SK-N-SH treated with all-trans-retinoic acid at 6 μM for 48 hours (cell line): ENCODE results near the gene PPP1R1C.
A peak's percentile ranks its signal among the peaks of the same experiment; 100 is the strongest.

ENCODE experiments used
- ATAC-seq: fragments of 200-7000 bp; cut with Tn5 transposase; 3 replicates; pipeline ENCODE4 v1.9.1; 2020; ENCODE audit warnings: mild to moderate bottlenecking, moderate library complexity
- ARNTL ChIP-seq: fragments of 450-650 bp; formaldehyde crosslinking; IDR thresholded peaks from 2 replicates; pipeline ENCODE4 v1.5.0; 2020; ENCODE audit warnings: low read depth, mild to moderate bottlenecking, moderate library complexity, borderline replicate concordance
- BACH2 ChIP-seq: fragments of 250-450 bp; sonication (Bioruptor Pico); IDR thresholded peaks from 2 replicates; pipeline ENCODE4 v1.9.0; 2021; ENCODE audit warnings: mild to moderate bottlenecking, borderline replicate concordance
- CSDC2 ChIP-seq: fragments of 250-450 bp; sonication (Bioruptor Pico); IDR thresholded peaks from 2 replicates; pipeline ENCODE4 v1.5.0; 2020; ENCODE audit warnings: mild to moderate bottlenecking, moderate library complexity
- ESRRG ChIP-seq: fragments of 250-450 bp; sonication (Bioruptor Pico); IDR thresholded peaks from 2 replicates; pipeline ENCODE4 v1.6.1; 2021; ENCODE audit warnings: mild to moderate bottlenecking
- GLIS3 ChIP-seq: fragments of 250-450 bp; sonication (Bioruptor Pico); IDR thresholded peaks from 2 replicates; pipeline ENCODE4 v1.5.0; 2020; ENCODE audit warnings: mild to moderate bottlenecking, moderate library complexity
- ISL1 ChIP-seq: fragments of 250-450 bp; sonication (Bioruptor Pico); IDR thresholded peaks from 2 replicates; pipeline ENCODE4 v2.1.2; 2022; ENCODE audit warnings: mild to moderate bottlenecking, moderate library complexity
- OSR1 ChIP-seq: fragments of 250-450 bp; sonication (Bioruptor Pico); IDR thresholded peaks from 2 replicates; pipeline ENCODE4 v1.8.0; 2022; ENCODE audit warnings: moderate library complexity, mild to moderate bottlenecking, inconsistent platforms
- PPARA ChIP-seq: fragments of 250-450 bp; sonication (Bioruptor Pico); IDR thresholded peaks from 2 replicates; pipeline ENCODE4 v1.5.0; 2020; ENCODE audit warnings: mild to moderate bottlenecking, borderline replicate concordance
- RARB ChIP-seq: fragments of 250-450 bp; sonication (Bioruptor Pico); IDR thresholded peaks from 2 replicates; pipeline ENCODE4 v1.8.0; 2021; ENCODE audit warnings: mild to moderate bottlenecking, moderate library complexity
- SNAI2 ChIP-seq: fragments of 250-450 bp; sonication (Bioruptor Pico); IDR thresholded peaks from 2 replicates; pipeline ENCODE4 v1.5.0; 2020; ENCODE audit warnings: mild to moderate bottlenecking, moderate library complexity
- TCF4 ChIP-seq: fragments of 250-450 bp; sonication (Bioruptor Pico); IDR thresholded peaks from 2 replicates; pipeline ENCODE4 v1.8.0; 2021; ENCODE audit warnings: mild to moderate bottlenecking, moderate library complexity, borderline replicate concordance
- TOX ChIP-seq: fragments of 250-450 bp; sonication (Bioruptor Pico); IDR thresholded peaks from 2 replicates; pipeline ENCODE4 v1.8.0; 2021; ENCODE audit warnings: mild to moderate bottlenecking, moderate library complexity, borderline replicate concordance
- ZC3H10 ChIP-seq: fragments of 250-450 bp; sonication (Bioruptor Pico); IDR thresholded peaks from 2 replicates; pipeline ENCODE4 v1.5.1; 2021; ENCODE audit warnings: mild to moderate bottlenecking, moderate library complexity
- ZFP3 ChIP-seq: fragments of 250-450 bp; sonication (Bioruptor Pico); IDR thresholded peaks from 2 replicates; pipeline ENCODE4 v1.5.0; 2020; ENCODE audit warnings: mild to moderate bottlenecking, moderate library complexity
- ZFP30 ChIP-seq: fragments of 450-650 bp; formaldehyde crosslinking; IDR thresholded peaks from 2 replicates; pipeline ENCODE4 v1.5.0; 2022; ENCODE audit warnings: mild to moderate bottlenecking, moderate library complexity
- ZNF565 ChIP-seq: fragments of 450-650 bp; formaldehyde crosslinking; conservative IDR thresholded peaks from 2 replicates; pipeline ENCODE4 v1.5.0; 2020; ENCODE audit warnings: low read depth, mild to moderate bottlenecking, moderate library complexity
- ZNF70 ChIP-seq: fragments of 450-650 bp; formaldehyde crosslinking; IDR thresholded peaks from 2 replicates; pipeline ENCODE4 v1.5.0; 2020; ENCODE audit warnings: mild to moderate bottlenecking, moderate library complexity
- ZNF8 ChIP-seq: fragments of 450-650 bp; formaldehyde crosslinking; IDR thresholded peaks from 2 replicates; pipeline ENCODE4 v1.5.0; 2020; ENCODE audit warnings: mild to moderate bottlenecking, moderate library complexity
- TF ChIP-seq, protein P1 (sequence below): fragments of 250-450 bp; sonication (Bioruptor Pico); IDR thresholded peaks from 2 replicates; pipeline ENCODE4 v1.8.0; 2020; ENCODE audit warnings: mild to moderate bottlenecking, moderate library complexity, borderline replicate concordance
- TF ChIP-seq, protein P2 (sequence below): fragments of 250-450 bp; sonication (Bioruptor Pico); IDR thresholded peaks from 2 replicates; pipeline ENCODE4 v1.8.0; 2021; ENCODE audit warnings: low read depth, mild to moderate bottlenecking, moderate library complexity, borderline replicate concordance
- TF ChIP-seq, protein P3 (sequence below): fragments of 250-450 bp; sonication (Bioruptor Pico); IDR thresholded peaks from 2 replicates; pipeline ENCODE4 v1.5.1; 2021; ENCODE audit warnings: mild to moderate bottlenecking, moderate library complexity
- TF ChIP-seq, protein P4 (sequence below): fragments of 250-450 bp; sonication (Bioruptor Pico); IDR thresholded peaks from 2 replicates; pipeline ENCODE4 v1.5.1; 2020; ENCODE audit warnings: low read depth, mild to moderate bottlenecking, moderate library complexity

The PPP1R1C gene

DNA sequence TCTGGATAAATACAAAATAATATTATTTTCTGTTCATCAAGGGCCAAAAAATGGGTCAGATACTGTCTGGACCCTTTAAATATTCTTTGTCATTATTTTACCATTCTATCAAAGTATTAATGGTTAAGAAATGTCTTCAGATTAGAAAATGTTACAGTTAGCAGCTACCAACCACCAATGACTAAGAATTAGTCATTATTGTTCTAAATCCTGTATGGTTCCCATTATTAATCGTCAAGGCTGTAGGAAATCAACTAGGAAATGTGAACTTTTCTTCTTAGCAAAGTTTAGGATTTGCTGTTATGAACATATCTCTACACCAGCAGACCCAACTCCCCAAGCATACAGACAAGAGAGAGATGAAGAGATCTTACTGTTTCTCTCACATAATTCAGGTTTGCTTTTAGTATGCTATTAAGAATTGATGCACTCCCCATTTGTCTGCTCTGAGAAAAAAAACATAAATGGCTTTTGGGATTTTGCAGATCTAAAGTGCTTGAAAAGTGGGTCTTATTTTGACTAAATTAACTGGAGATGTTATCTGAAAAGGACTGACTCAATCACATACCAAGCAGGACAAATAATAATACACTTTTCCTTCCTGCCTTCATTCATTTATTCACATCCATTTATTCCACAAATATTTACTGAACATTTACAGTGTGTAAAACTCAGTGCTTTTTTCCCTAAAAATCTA lies 147.7 kb downstream of the PPP1R1C start:
- TF ChIP-seq ISL1 (CRISPR knock-in tag) = peak; percentile 65
- TF ChIP-seq, protein P1, sequence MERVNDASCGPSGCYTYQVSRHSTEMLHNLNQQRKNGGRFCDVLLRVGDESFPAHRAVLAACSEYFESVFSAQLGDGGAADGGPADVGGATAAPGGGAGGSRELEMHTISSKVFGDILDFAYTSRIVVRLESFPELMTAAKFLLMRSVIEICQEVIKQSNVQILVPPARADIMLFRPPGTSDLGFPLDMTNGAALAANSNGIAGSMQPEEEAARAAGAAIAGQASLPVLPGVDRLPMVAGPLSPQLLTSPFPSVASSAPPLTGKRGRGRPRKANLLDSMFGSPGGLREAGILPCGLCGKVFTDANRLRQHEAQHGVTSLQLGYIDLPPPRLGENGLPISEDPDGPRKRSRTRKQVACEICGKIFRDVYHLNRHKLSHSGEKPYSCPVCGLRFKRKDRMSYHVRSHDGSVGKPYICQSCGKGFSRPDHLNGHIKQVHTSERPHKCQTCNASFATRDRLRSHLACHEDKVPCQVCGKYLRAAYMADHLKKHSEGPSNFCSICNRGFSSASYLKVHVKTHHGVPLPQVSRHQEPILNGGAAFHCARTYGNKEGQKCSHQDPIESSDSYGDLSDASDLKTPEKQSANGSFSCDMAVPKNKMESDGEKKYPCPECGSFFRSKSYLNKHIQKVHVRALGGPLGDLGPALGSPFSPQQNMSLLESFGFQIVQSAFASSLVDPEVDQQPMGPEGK (CRISPR knock-in tag) = no peak
- ATAC-seq = peak; percentile 50

DNA sequence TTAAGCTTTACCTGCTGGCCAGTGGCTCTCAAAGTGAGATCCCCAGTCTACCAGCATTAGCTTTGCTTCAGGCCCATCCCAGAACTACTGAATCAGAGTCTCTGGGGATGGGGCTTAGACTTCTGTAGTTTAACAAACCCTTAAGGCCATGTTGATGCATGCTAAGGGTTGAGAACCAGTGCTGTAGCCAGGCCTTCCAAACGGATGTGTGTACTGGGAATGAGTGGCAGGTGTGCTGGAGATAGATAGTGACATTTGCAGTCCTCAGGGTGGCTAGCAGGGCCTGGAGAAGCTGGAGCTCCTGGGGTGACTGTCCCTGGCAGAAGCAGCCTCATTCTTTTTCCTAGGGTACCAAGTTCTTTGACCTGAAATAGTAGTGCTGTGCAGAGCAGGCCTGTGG lies 148.5 kb downstream of the PPP1R1C start:
- TF ChIP-seq RARB (CRISPR knock-in tag) = no peak
- TF ChIP-seq, protein P2, sequence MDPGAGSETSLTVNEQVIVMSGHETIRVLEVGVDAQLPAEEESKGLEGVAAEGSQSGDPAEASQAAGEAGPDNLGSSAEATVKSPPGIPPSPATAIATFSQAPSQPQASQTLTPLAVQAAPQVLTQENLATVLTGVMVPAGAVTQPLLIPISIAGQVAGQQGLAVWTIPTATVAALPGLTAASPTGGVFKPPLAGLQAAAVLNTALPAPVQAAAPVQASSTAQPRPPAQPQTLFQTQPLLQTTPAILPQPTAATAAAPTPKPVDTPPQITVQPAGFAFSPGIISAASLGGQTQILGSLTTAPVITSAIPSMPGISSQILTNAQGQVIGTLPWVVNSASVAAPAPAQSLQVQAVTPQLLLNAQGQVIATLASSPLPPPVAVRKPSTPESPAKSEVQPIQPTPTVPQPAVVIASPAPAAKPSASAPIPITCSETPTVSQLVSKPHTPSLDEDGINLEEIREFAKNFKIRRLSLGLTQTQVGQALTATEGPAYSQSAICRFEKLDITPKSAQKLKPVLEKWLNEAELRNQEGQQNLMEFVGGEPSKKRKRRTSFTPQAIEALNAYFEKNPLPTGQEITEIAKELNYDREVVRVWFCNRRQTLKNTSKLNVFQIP (CRISPR knock-in tag) = no peak
- no peak for TF ChIP-seq ZNF8
- TF ChIP-seq GLIS3 (CRISPR knock-in tag) = no peak
- TF ChIP-seq ZFP3 (CRISPR knock-in tag) = no peak
- no peak for TF ChIP-seq ZC3H10 (CRISPR knock-in tag)
- no peak for TF ChIP-seq PPARA (CRISPR knock-in tag)
- TF ChIP-seq ZFP30 (CRISPR knock-in tag) = no peak
- TF ChIP-seq ZNF565 (CRISPR knock-in tag) = no peak
- TF ChIP-seq ZNF70 = no peak
- TF ChIP-seq, protein P1 (CRISPR knock-in tag) = no peak
- TF ChIP-seq BACH2 = no peak
- TF ChIP-seq CSDC2 (CRISPR knock-in tag) = no peak
- no peak for TF ChIP-seq TOX (CRISPR knock-in tag)
- TF ChIP-seq SNAI2 (CRISPR knock-in tag) = no peak
- no peak for ATAC-seq

DNA sequence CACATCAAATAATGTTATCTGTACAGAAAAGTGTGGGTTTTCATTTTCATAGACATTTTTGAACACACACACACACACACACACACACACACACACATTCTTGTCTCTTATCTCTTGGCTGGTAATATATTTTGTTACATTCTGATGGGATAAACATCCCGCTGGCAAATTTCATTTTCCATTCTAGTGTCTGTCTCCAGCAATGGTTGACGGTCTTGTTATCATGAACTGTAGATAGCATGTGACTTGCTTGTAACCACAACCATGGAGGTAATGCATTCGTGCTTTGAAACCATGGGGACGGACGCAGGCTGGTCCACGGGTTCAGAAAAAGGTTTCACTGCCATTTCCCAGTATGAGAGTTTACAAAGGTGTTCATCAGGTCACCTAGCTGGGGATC lies 156.4 kb downstream of the PPP1R1C start:
- no peak for TF ChIP-seq PPARA (CRISPR knock-in tag)
- TF ChIP-seq ISL1 (CRISPR knock-in tag) = peak; percentile 71
- no peak for ATAC-seq

DNA sequence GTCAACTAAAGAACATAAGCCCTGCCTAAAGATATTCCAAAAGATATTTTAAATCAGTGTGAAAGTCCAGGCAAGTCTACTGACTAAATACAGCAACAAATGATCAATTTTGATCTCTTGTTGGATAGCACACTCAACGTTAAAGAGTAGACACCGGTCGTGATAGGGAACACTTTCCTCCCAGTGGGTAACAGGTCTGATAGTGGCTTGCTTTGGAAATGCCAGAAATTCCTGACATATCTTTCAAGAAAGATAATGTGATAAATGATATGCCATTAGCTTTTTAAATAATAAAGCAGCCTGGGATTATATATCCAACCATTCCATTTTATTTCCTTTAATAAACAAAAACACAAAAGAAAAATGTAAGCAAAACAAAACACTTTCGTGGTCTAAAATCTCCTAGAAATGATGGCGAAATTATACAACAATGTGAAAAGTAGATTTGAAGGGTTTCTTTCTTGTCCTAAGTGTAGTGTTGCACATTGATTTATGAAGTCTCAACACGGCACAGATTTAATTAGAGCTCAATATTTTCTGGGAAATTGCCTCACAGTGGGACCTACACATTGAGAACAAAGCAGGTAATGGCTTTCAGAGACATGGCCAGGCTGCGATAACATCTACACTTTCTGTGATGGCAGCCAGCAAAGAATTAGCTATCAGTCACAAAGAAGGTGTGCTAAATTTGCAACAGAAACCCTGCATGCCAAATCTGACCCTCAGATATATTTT lies 158.6 kb downstream of the PPP1R1C start:
- TF ChIP-seq ISL1 (CRISPR knock-in tag) (peak; percentile 88), PPARA (CRISPR knock-in tag) (no peak), SNAI2 (CRISPR knock-in tag) (no peak)
- TF ChIP-seq, protein P3, sequence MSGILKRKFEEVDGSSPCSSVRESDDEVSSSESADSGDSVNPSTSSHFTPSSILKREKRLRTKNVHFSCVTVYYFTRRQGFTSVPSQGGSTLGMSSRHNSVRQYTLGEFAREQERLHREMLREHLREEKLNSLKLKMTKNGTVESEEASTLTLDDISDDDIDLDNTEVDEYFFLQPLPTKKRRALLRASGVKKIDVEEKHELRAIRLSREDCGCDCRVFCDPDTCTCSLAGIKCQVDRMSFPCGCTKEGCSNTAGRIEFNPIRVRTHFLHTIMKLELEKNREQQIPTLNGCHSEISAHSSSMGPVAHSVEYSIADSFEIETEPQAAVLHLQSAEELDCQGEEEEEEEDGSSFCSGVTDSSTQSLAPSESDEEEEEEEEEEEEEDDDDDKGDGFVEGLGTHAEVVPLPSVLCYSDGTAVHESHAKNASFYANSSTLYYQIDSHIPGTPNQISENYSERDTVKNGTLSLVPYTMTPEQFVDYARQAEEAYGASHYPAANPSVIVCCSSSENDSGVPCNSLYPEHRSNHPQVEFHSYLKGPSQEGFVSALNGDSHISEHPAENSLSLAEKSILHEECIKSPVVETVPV = 0 out of 2 replicates have a peak, but pooled peaks have one; percentile 10
- TF ChIP-seq, all 23 proteins: peak for 2
- peak; percentile 30 for ATAC-seq

DNA sequence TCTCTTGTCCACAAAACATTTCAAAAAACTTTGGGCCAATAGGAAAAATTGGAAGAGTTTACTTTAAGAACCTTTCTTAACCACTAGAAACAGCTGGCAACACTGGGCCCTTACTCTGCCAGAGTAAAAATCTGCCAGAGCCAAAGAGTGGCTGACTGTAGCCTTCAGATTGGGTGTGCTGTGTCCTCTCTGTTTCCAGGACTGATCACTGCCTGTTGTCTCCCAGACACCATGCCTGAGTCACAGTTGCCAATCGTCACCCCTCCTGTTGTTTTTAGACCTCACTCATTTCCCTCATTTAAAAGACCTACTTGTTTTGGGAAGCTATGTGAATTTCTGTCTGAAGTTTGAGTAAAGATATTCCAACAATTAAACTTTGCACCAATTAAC lies 159.1 kb downstream of the PPP1R1C start:
- ATAC-seq = peak; percentile 76
- no peak for TF ChIP-seq OSR1
- TF ChIP-seq ZNF565 (CRISPR knock-in tag) = no peak
- no peak for TF ChIP-seq TOX (CRISPR knock-in tag)
- no peak for TF ChIP-seq ZNF70
- no peak for TF ChIP-seq ISL1 (CRISPR knock-in tag)
- no peak for TF ChIP-seq ZFP3 (CRISPR knock-in tag)
- TF ChIP-seq TCF4 = no peak
- no peak for TF ChIP-seq ZNF8
- TF ChIP-seq ZFP30 (CRISPR knock-in tag) = no peak
- no peak for TF ChIP-seq BACH2
- TF ChIP-seq SNAI2 (CRISPR knock-in tag) = no peak
- TF ChIP-seq, protein P2 (CRISPR knock-in tag) = no peak
- TF ChIP-seq, protein P4, sequence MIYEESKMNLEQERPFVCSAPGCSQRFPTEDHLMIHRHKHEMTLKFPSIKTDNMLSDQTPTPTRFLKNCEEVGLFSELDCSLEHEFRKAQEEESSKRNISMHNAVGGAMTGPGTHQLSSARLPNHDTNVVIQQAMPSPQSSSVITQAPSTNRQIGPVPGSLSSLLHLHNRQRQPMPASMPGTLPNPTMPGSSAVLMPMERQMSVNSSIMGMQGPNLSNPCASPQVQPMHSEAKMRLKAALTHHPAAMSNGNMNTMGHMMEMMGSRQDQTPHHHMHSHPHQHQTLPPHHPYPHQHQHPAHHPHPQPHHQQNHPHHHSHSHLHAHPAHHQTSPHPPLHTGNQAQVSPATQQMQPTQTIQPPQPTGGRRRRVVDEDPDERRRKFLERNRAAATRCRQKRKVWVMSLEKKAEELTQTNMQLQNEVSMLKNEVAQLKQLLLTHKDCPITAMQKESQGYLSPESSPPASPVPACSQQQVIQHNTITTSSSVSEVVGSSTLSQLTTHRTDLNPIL (CRISPR knock-in tag) = no peak
- TF ChIP-seq ZC3H10 (CRISPR knock-in tag) = no peak
- no peak for TF ChIP-seq ESRRG (CRISPR knock-in tag)
- no peak for TF ChIP-seq ARNTL (CRISPR knock-in tag)
- no peak for TF ChIP-seq CSDC2 (CRISPR knock-in tag)
